Fibroblast of pulmonary artery (primary cell): ENCODE measurements around the gene ARHGEF39.

Source experiments
- DNase-seq: peaks from one replicate; pipeline ENCODE4 v3.0.0-alpha.2; 2010; ENCODE audit warnings: low read depth
- H3K4me3 ChIP-seq: replicated peaks from 2 replicates; pipeline ENCODE4 v1.5.1; 2011; ENCODE audit warnings: low read depth, mild to moderate bottlenecking, control low read depth, low read length, moderate library complexity
- CTCF ChIP-seq: IDR thresholded peaks from 2 replicates; pipeline ENCODE4 v1.5.1; 2011; ENCODE audit warnings: mild to moderate bottlenecking, control low read depth, low read length, inconsistent platforms; ENCODE audit errors: missing control alignments

Gene ARHGEF39

GRCh38 chr9:35666549-35666948 is 1.6 kb upstream of the ARHGEF39 start:
- TF ChIP-seq CTCF, result no peak
- no peak for DNase-seq
- H3K4me3 ChIP-seq, result no peak overlapping the region

GRCh38 chr9:35666045-35666444 is 1.1 kb upstream of the ARHGEF39 start:
- peak; percentile 46 for DNase-seq
- H3K4me3 ChIP-seq, result no peak overlapping the region
- no peak for TF ChIP-seq CTCF

GRCh38 chr9:35665471-35665818 is 450 bp upstream of the ARHGEF39 start:
- no peak for DNase-seq
- no peak for TF ChIP-seq CTCF
- peak overlapping the region; percentile 61 for H3K4me3 ChIP-seq

- TF ChIP-seq CTCF, result no peak
- no peak overlapping the region for H3K4me3 ChIP-seq
- no peak for DNase-seq
Measured at GRCh38 chr9:35662437-35662836, 2.6 kb downstream of the ARHGEF39 start.

- DNase-seq, result no peak
Measured at GRCh38 chr9:35661756-35662350, 3.1 kb downstream of the ARHGEF39 start.

GRCh38 chr9:35660966-35661415 is 4.0 kb downstream of the ARHGEF39 start:
- H3K4me3 ChIP-seq, result no peak overlapping the region
- peak; percentile 56 for DNase-seq
- peak; percentile 50 for TF ChIP-seq CTCF

More at GRCh38 chr9:35661756-35662350, 3.1 kb downstream of the ARHGEF39 start:
- H3K4me3 ChIP-seq, result no peak overlapping the region
- no peak for TF ChIP-seq CTCF

- peak; percentile 78 for DNase-seq
- H3K4me3 ChIP-seq, result peak overlapping the region; percentile 85
- no peak for TF ChIP-seq CTCF
Measured at GRCh38 chr9:35659340-35659739, 5.7 kb downstream of the ARHGEF39 start.
